IPS DF 4.7 (cell line): ENCODE results near the gene NXT1.
A peak's percentile ranks its signal among the peaks of the same experiment; 100 is the strongest.
"Not testable (repeated sequence)": the region's sequence is repeated elsewhere in the genome, so short reads cannot be mapped to it uniquely, and the experiment has no call there.

Source experiments
- DNase-seq: peaks from one replicate; pipeline ENCODE4 v3.0.0-alpha.2; 2013; ENCODE audit warnings: low spot score; ENCODE audit errors: extremely low read depth

NXT1 gene

DNA sequence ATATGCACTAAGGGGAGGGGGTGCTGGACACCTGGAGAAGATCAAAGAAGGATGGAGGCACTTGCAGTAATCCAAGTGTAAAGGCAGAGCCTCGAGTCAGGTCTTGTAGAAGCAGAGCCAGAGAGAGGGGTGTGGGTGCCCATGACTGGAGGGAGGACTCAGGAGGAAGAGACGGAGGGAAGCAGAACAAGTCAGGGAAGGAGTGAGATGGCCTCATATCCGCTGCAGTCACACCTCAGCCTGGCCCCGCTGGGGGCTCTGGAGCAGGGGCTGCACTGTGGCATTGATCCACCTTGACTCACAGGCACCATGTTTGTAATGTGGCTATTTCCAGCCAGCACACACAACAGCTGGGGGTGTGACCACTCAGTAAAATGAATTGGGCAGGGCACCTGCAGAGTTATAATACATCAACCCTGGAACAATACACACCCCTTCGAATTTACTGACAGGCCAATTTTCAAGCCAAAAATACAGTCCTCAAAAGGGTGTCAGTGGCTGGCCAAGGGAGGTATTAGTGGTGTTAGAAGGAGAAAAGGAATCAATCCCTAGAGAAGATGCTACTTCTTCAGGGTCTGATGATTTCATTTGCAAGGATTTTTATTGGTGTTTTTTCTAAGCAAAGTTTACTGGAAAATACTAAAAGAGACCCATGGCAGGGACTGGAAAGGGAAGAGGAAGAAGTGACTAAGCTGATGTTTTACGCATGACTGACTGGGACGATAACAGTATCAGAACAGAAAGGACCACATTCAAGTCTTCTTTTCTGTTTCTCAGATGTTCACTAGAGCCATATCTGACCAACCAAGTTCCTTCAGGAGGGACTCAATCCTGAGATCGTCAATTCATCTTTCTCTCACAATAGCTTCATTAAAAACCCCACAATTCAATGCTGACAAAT is 18.9 kb upstream of the NXT1 start:
- no peak for DNase-seq

DNA sequence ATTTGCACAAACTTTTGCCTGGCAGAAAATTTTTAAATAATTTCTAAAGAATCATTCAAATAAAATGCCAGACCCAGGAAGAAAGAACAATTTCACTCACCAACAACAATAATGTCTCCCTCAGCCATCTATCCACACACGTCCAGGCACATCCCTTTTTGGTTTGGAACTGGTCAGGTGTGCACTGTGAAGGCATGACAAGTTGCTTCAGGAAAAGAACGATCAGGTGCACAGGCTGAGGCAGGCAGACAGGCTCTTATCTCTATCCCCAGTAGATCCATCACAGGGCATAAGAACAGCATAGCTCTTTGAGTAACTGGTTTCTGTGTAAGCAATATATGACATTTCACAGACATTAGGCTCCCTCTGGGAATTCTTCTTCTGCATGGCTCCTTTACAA is 18.1 kb upstream of the NXT1 start:
- no peak for DNase-seq

DNA sequence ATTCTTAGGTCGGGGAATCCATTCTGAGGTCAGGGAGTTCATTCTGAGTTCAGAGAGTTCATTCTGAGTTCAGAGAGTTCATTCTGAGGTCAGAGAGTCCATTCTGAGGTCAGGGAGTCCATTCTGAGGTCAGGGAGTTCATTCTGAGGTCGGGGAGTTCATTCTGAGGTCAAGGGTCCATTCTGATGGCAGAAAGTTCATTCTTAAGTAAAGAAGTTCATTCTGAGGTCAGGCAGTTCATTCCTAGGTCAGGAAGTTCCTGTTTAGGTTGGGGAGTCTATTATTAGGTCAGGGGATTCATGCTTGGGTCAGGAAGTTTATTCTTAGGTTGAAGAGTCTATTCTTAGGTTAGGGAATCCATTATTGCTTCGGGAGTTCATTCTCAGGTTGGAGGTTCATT is 16.5 kb upstream of the NXT1 start:
- DNase-seq = no peak

DNA sequence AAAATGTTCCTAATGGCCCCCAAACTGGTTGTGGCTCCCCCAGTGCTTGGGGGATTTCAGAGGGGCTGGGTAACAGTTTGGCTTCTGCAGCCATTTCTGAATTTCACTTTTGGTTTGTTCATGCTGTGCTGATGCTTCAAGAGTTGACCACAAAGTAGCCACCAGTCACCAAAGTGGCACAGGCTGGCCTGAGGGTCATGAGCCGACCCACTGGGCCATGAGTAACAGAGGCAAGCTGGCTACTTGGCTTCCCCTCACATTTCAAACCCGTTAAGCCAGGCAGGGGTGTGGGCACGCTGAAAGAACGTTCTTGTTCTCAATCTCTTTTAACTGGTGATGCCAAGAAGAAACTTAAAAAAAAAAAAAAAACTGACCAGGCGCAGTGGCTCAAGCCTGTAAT is 15.1 kb upstream of the NXT1 start:
- DNase-seq = no peak

DNA sequence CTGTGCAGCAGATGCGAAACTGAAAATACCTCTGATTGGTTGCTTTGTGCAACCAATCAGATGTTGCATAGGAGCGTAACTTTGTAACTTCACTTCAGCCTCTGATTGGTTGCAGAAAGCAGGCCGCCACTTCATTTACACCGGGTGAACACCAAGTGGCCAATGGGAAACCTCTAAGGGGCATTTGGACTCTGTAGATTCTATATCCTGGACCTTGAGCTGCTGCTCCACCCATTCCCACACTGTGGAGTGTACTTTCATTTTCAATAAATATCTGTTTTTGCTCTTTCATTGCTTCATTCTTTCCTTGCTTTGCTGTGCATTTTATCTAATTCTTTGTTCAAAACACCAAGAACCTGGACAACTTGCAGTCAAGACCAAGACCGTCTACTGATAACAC is 14.1 kb upstream of the NXT1 start:
- DNase-seq = no peak

DNA sequence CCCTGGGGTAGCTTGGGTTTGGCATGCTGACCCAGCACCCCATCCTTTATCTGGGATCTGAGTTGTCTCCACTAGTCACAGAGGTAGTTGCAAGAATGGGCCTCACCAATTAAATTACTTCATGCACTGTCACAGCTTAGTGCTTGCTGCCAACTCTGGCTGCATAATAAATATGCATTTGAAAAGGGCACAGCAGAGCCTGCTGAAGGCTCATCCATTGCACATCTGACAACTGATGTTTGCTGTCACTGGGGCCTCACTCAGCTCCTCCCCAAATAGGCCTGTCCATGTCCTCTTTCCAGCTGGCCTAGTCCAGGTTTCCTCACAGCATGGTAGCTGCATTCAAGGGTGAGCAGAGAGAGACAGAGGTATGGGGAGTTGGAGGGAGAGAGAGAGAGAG is 13.3 kb upstream of the NXT1 start:
- no peak for DNase-seq

DNA sequence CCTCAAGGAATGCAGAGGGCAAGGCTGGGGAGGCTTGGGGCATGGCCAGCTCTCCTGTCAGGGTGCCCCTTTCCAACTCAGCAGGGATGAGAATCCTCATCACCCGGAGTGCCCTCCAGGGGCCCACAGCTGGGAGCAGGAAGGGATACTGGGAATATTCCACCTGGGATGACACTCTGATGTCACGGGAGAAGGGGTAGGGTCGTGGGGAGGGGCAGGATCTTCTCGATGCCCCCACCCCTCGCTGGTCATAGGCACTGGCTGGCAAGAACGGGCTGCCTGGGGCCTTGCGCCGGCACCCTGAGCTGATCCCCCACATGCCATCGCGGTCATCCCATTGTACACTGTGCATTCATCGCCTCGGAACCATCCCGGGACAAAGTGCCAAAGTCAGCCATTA is 10.6 kb upstream of the NXT1 start:
- DNase-seq = no peak

DNA sequence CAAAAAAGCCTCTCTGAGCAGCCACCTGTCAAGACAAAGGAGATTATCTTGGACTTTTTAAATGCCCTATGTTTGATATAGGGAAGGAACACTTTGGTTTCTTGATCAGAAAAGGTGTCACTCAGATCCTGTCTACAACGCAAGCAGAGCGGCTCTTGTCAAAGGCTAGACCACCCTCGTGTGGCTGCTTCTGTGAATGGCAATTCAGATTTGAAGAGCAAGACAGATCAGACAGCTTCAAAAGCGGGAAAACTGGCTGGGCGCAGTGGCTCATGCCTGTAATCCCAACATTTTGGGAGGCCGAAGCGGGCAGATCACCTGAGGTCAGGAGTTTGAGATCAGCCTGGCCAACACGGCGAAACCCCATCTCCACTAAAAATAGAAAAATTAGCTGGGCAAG is 10.1 kb upstream of the NXT1 start:
- no peak for DNase-seq

DNA sequence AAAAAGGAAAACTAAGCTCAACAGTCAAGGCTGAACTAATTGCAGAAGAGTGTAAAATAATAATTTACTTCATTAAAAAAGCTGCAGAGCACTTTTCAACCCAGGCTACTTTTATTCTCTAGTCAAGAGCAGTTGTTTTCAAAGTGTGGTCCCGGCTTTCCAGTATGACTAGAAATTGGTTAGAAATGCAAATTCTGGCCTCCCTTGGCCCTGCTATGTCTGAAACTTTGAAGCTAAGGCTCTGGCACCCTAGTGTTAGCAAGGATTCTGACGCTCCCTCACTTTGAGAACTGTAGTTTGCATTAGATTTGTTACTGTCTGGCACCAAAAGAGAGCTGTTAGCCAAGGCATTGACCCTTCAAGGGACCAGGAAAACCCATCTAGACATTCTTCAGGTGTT is 9.5 kb upstream of the NXT1 start:
- DNase-seq = no peak

DNA sequence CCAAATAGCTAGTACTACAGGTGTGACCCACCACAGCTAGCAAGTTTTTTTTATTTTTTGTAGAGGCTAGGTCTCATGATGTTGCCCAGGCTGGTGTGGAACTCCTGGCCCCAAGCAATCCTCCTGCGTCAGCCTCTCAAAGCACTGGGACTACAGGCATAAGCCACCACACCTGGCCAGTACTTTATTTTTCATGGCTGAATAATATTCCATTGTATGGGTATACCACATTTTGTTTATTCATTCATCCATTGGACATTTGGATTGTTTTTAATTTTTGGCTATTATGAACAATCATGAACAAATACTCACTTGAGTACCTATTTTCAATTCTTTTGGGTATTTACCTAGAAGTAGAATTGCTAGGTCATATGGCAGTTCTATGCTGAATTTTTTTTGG is 7.0 kb upstream of the NXT1 start:
- DNase-seq = no peak

DNA sequence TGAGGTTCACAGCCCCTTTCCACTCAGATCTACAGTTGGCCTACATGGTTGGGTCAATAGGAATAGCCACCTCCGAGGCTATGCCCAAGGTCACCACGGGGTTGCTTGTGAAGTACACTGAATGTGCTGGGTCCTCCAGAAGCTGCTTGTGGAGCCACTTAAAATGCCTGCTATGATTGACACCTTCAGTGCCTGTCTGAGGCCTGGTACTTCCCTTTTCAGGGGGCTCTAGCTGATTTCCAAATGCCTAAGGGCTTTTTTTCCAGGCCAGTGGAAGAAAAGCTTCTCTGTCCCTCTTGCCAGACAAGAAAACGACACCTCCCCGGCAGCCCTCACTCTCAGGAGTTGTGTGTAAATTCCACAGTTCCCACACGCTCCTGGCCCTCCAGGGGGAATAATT is 6.3 kb upstream of the NXT1 start:
- no peak for DNase-seq

DNA sequence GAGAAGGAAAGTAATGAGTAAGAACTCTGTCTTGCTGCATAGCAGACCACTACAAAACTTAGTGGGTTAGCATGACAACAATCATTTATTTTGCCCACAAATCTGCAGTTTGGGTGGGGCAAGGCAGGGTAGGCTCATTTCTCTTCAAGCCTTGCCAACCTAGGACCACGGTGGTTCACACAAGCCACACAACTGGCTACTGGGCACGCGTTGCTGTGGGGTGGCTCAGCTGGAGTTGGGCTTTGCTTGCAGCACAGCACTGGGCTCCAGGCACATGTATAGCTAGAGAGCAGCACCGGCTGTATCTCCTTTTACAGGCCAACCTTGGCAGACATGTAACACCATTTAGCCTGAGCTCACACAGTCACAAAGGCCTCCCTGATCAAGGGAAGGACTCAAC is 4.6 kb upstream of the NXT1 start:
- no peak for DNase-seq

DNA sequence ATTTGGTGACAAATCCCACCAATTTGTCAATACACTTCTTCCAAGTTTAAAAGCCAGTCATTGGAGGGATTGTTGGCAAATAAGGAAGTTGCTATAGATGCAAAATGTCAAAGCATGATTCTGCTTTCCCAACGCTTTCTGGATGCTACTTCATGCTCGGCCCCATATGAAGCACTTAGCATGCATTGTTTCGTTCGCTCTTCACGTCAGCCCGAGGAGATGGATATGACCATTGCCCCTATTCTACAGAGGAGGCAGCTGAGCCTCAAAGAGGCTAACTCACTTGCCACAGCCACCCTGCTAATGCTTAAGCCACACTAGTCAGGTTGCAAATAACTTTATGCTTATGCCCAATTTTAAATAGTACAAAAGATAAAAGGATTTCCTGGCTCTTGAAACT is 2.8 kb upstream of the NXT1 start:
- no peak for DNase-seq

DNA sequence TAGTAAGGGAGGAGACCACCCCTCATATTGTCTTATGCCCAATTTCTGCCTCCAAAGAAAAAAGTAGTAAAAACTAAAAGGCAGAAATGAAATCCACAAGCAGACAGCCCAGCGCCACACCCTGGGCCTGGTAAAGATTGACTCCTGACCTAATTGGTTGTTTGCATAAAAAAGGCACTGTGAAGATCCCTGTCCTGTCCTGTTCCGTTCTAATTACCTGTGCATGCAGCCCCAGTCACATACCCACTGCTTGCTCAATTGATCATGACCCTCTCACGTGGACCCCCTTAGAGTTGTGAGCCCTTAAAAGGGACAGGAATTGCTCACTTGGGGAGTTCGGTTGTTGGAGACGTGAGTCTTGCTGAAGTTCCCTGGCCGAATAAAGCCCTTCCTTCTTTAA is 2.1 kb upstream of the NXT1 start:
- DNase-seq = not testable (repeated sequence)

DNA sequence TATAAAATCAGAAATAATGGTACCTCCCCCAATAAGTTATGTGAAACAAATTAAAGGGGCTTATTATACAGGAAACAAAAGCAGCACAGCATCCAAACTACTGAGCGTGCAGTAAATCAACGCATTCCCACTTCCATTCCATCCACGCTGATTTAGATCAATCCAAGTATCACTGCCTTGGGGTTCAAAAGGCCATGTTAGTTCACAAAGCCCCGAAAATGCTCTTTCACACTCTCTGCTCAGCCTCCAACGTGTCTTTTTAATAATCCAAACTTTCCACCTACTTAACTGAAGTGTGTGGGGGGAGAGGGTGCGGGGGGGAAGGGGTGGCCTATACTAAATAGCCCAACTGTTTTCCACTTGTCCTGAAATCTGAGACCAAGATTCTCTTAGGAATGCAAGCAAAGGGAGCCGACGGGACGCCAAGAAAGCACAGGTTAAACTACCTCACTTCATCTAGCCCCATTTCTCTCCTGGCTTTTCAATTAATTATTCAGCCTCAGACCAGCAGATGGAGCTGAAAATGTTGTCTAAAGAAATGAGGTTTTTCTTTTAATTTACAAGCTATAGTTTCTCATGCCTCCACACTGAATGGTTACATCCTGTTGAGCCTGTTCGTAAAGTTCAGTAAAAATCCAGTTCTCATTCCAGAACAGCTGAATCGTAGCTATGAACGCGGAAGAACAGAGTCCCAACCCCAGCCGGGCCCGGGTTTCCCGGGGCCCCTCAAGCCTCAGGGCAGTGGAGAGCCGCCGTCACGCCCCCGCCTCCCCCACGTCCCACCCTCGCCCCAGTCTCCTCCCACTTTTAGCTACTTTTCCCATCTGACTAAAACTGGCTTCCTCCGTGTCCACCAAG is 1.0 kb upstream of the NXT1 start:
- no peak for DNase-seq

DNA sequence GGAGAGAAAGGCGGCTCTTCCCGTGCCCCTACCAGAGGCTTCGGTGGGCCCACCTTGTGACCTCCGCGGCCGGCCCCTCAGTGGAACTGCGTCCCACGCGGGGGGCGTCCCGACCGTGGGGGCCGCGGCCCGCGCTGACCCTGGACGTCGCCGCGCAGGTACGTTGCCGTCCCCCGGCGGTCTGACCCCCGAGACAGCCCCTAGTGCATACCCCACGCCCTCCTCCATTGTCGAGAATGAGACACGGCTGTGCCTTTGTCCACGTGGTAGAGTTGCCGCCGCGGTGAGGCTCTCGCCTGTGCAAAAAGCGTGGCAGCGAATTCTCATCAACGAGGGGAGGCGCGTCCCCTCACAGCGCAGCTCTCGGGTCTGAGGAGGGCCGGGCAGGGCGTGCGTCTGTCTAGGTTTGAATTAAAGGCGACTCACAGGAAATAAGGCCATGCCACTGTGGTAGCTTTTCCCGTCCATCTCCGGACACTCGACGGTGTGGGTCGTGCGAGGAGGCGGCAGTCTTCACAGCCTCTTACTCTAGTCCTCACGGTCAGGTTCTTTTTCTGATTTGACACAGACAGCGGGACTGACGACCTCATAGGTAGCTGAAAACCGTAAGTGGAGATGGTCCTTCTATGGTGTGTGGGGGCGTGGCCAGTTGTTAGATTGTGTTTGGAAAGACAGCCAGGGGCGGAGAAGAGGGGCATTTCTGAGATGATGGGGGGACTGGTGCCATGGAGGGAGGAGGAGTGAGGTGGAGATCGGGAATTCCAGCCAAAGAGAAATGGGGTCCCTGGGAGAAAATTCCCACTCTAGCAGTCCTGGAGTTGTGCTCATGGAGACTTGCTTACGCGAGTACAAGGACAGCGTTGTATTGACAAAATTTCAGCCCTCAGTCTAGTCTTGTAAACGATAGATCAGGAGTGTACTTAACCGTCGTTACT is 580 bp downstream of the NXT1 start:
- DNase-seq = no peak

DNA sequence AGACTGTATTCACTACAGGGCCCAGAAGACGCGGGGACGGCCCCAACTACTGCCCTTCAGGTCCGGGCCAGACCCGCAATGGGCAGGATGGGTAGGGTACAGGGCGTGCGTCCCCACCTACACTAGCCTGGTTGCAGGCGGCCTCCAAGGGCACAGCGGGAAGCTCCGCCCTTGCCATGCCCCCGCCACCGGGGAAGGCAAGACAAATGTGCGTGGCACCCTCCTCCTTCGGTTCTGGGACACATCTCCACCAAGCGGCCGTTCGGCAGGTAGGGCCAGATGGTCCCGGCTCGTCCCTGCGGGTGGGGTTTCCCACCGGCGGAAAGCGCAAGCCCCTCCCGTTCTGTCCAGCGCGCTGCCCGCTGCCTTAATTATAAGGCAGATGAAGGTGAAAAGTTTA is 5.6 kb downstream of the NXT1 start:
- no peak for DNase-seq

DNA sequence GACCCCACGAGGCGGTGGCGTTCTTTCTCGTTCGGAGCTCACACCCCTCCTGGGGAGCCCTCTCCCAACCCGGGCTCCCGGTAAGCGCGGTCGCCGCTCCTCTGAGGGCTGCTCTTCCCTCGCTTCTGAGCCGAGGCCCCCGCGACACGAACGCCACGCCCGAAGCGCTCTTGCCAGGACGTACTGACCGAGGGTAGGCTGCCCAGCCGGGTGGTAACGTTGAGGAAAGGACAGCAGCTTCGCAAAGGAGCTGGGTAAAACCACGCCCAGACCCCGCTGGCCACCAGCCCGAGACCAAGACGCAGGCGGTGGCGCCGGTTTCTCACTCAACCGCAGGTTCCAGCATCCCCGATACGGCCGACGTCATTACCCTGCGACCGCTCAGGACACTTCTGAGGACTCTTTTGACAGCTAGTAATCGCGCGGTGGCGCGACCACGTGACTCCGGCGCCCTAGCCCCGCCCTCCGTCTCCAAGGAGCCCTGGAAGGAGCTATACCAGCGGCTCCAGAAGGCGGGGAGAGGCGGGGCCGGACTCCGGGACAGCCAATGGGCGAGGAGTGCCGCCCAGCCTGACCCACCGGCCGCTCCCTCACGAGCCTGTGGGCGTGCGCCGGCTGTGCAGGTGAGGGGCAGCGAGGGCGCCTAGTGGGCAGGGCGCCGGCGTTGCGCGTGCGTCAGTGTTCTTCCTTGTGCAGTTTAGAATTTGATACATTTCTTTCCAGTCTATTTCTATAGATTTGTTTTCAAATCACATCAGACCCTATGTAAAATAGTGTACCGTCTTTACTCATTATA is 7.4 kb downstream of the NXT1 start:
- DNase-seq = peak; percentile 99

DNA sequence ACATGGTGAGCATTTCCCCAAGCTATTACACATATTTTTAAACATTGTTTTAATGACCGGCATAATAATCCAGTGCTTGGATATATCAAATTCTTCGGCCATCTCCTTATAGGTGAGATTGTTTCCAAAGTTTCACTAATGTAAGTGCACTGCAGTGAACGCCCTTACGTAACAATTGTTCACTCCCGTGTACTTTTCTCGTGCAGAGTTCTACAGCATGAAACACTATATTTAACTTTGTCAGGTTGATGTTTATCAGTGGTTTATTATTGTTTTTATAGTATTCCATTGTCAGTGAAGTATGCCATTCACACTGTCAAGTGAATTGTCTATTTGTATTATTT is 7.9 kb downstream of the NXT1 start:
- no peak for DNase-seq

DNA sequence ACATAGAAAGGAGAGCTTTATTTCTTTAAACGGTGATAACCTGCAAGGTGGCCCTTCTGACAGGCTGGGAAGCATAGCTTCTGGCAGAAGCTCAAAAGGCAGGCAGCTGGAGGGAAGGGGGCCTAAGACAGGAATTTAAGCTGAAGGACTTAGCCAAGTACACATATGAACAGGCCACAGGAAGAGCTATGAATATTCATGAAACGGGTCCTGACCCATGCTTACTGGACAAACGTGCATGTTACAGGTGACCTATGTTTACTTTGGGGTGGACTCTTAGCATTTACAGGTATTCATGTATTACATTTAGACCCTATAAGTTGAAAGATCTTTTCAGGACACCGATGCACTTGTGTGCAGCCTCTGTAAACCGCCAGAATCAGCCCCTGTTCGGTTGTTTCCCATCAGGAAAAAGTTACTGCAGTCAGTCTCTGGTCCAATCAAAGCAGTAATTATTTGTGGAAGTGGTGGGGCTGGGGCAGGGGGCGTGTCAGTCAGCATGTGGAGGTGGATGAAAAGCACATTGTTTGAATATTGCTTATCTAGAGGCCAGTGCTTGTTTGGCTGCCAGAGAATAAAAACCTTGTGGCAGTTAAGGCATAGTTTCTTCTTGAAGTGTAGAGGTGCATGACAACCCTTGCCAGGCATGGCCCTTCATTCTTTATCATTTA is 8.5 kb downstream of the NXT1 start:
- DNase-seq = no peak
